Adipocyte (in vitro differentiated cells): ENCODE results near the gene SRL.
"Not testable (repeated sequence)": the region's sequence is repeated elsewhere in the genome, so short reads cannot be mapped to it uniquely, and the experiment has no call there.

Source experiments
- DNase-seq: peaks from one replicate; pipeline ENCODE4 v3.0.0-alpha.2; 2015; ENCODE audit warnings: low read depth
- H3K27me3 ChIP-seq: replicated peaks from 2 replicates; pipeline ENCODE4 v1.7.0; 2013; ENCODE audit warnings: mild to moderate bottlenecking, low read length, moderate library complexity; ENCODE audit not compliant: control insufficient read depth, insufficient read depth
- H3K36me3 ChIP-seq: 2 replicates; pipeline ENCODE4 v1.7.0; 2013; ENCODE audit warnings: low read length, mild to moderate bottlenecking, moderate library complexity; ENCODE audit not compliant: control insufficient read depth, insufficient read depth, severe bottlenecking
- H3K4me1 ChIP-seq: 2 replicates; pipeline ENCODE4 v1.7.0; 2013; ENCODE audit warnings: mild to moderate bottlenecking, low read length, moderate library complexity; ENCODE audit not compliant: control insufficient read depth, insufficient read depth
- H3K4me3 ChIP-seq: 2 replicates; pipeline ENCODE4 v1.7.0; 2013; ENCODE audit warnings: mild to moderate bottlenecking, low read length, moderate library complexity
- H3K9ac ChIP-seq: 2 replicates; pipeline ENCODE4 v1.7.0; 2013; ENCODE audit warnings: mild to moderate bottlenecking, low read length, moderate library complexity
- H3K9me3 ChIP-seq: 2 replicates; pipeline ENCODE4 v1.7.0; 2013; ENCODE audit warnings: mild to moderate bottlenecking, low read length, moderate library complexity; ENCODE audit not compliant: control insufficient read depth

Gene SRL

GRCh38 chr16:4218202-4218601 lies 23.7 kb downstream of the SRL start:
- Histone ChIP-seq H3K4me1 (peaks cover 27% of the 10 kb centered on the region), H3K9ac (no peak overlapping the region), H3K27me3 (no peaks in the 10 kb centered on the region), H3K4me3 (no peak overlapping the region), H3K36me3 (no peaks in the 10 kb centered on the region), H3K9me3 (no peaks in the 10 kb centered on the region)
- DNase-seq, result no peak

- Histone ChIP-seq H3K4me1 (peaks cover 34% of the 10 kb centered on the region), H3K9me3 (no peaks in the 10 kb centered on the region), H3K27me3 (no peaks in the 10 kb centered on the region), H3K4me3 (no peak overlapping the region), H3K9ac (no peak overlapping the region), H3K36me3 (no peaks in the 10 kb centered on the region)
- DNase-seq, result no peak
Measured at GRCh38 chr16:4217204-4218131, 24.4 kb downstream of the SRL start.

- H3K36me3 ChIP-seq, result no peaks in the 10 kb centered on the region
- peaks cover 40% of the 10 kb centered on the region for H3K4me1 ChIP-seq
- H3K27me3 ChIP-seq, result no peaks in the 10 kb centered on the region
- no peaks in the 10 kb centered on the region for H3K9me3 ChIP-seq
- H3K9ac ChIP-seq, result no peak overlapping the region
- DNase-seq, result peak; percentile 7
- H3K4me3 ChIP-seq, result no peak overlapping the region
Measured at GRCh38 chr16:4216596-4216995, 25.3 kb downstream of the SRL start.

- H3K27me3 ChIP-seq, result no peaks in the 10 kb centered on the region
- peaks cover 40% of the 10 kb centered on the region for H3K4me1 ChIP-seq
- DNase-seq, result no peak
Measured at GRCh38 chr16:4215106-4215505, 26.8 kb downstream of the SRL start.

GRCh38 chr16:4214215-4214621 lies 27.7 kb downstream of the SRL start:
- peaks cover 40% of the 10 kb centered on the region for H3K4me1 ChIP-seq
- peak; percentile 87 for DNase-seq
- no peaks in the 10 kb centered on the region for H3K9me3 ChIP-seq
- H3K4me3 ChIP-seq, result no peak overlapping the region
- no peak overlapping the region for H3K9ac ChIP-seq
- H3K36me3 ChIP-seq, result no peaks in the 10 kb centered on the region
- H3K27me3 ChIP-seq, result peaks cover 7% of the 10 kb centered on the region

More at GRCh38 chr16:4215106-4215505, 26.8 kb downstream of the SRL start:
- Histone ChIP-seq H3K4me3 (no peak overlapping the region), H3K9ac (no peak overlapping the region), H3K36me3 (no peaks in the 10 kb centered on the region), H3K9me3 (no peaks in the 10 kb centered on the region)

- Histone ChIP-seq H3K9me3 (no peaks in the 10 kb centered on the region), H3K36me3 (no peaks in the 10 kb centered on the region), H3K4me1 (peaks cover 40% of the 10 kb centered on the region), H3K27me3 (peaks cover 7% of the 10 kb centered on the region), H3K4me3 (no peak overlapping the region), H3K9ac (no peak overlapping the region)
- no peak for DNase-seq
Measured at GRCh38 chr16:4213737-4214136, 28.1 kb downstream of the SRL start.

- Histone ChIP-seq H3K4me3 (no peak overlapping the region), H3K36me3 (no peaks in the 10 kb centered on the region), H3K9me3 (no peaks in the 10 kb centered on the region), H3K4me1 (peaks cover 37% of the 10 kb centered on the region), H3K9ac (no peak overlapping the region), H3K27me3 (peaks cover 15% of the 10 kb centered on the region)
- peak; percentile 44 for DNase-seq
Measured at GRCh38 chr16:4212934-4213296, 29.0 kb downstream of the SRL start.

GRCh38 chr16:4212211-4212933 lies 29.5 kb downstream of the SRL start:
- H3K27me3 ChIP-seq, result peaks cover 20% of the 10 kb centered on the region
- no peak overlapping the region for H3K4me3 ChIP-seq
- no peak overlapping the region for H3K9ac ChIP-seq
- no peak for DNase-seq
- H3K9me3 ChIP-seq, result no peaks in the 10 kb centered on the region
- H3K4me1 ChIP-seq, result peaks cover 32% of the 10 kb centered on the region
- no peaks in the 10 kb centered on the region for H3K36me3 ChIP-seq

GRCh38 chr16:4211445-4212210 lies 30.3 kb downstream of the SRL start:
- H3K9ac ChIP-seq, H3K4me3 ChIP-seq, H3K36me3 ChIP-seq, H3K9me3 ChIP-seq, DNase-seq: not testable (repeated sequence)
- H3K4me1 ChIP-seq, result peaks cover 32% of the 10 kb centered on the region
- peaks cover 28% of the 10 kb centered on the region for H3K27me3 ChIP-seq

- DNase-seq, result no peak
- H3K4me1 ChIP-seq, result peaks cover 27% of the 10 kb centered on the region
- H3K9me3 ChIP-seq, result no peaks in the 10 kb centered on the region
- H3K36me3 ChIP-seq, result no peaks in the 10 kb centered on the region
- H3K27me3 ChIP-seq, result peaks cover 40% of the 10 kb centered on the region
- no peak overlapping the region for H3K9ac ChIP-seq
- H3K4me3 ChIP-seq, result no peak overlapping the region
Measured at GRCh38 chr16:4209666-4210065, 32.2 kb downstream of the SRL start.

- Histone ChIP-seq H3K4me3 (no peak overlapping the region), H3K27me3 (peaks cover 44% of the 10 kb centered on the region), H3K36me3 (no peaks in the 10 kb centered on the region), H3K9ac (no peak overlapping the region), H3K9me3 (no peaks in the 10 kb centered on the region), H3K4me1 (peaks cover 14% of the 10 kb centered on the region)
- DNase-seq, result no peak
Measured at GRCh38 chr16:4208341-4208751, 33.5 kb downstream of the SRL start.
